HCT116 (cell line): ENCODE data around the gene B4GALT3. TPM values are rescaled to one million over a fixed set of nuclear protein-coding genes. Genes with fewer than 3 reads are reported as not detected.

Source experiments
- ATAC-seq: fragments of 200-7000 bp; cut with Tn5 transposase; 2 replicates; pipeline ENCODE4 v1.9.1; 2020; ENCODE audit warnings: mild to moderate bottlenecking, moderate library complexity
- BruUV-seq: library from RNA; stranded (reverse); fragments of 400-500 nt; replicated peaks from 2 replicates; lab custom pipeline; 2021; lab: Mats Ljungman, UMichigan
- CTCF ChIA-PET: fragments of 300-600 bp; sonication (Branson Sonifier 250); formaldehyde crosslinking; loops from one replicate; lab custom pipeline; 2021; ENCODE audit warnings: antibody characterized with exemption; lab: Charles Lee
- POLR2A ChIA-PET: fragments of 300-600, 350-600 bp; sonication (Branson Sonifier 250); formaldehyde crosslinking; loops from one replicate; lab custom pipeline; 2021; ENCODE audit warnings: antibody characterized with exemption; lab: Charles Lee
- RAD21 ChIA-PET, 2 experiments: fragments of 300-600 bp; sonication (Branson Sonifier 250); formaldehyde crosslinking; loops; one replicate each; lab custom pipeline; 2023; ENCODE audit warnings: low total read pairs in 2 of 2; ENCODE audit not compliant: uncharacterized antibody in 2 of 2, unreplicated experiment in 2 of 2, low non-redundant PET in 1 of 2; lab: Charles Lee
- DNase-seq: peaks from one replicate; pipeline ENCODE4 v3.0.0-alpha.2; 2010; ENCODE audit warnings: low read depth, low spot score
- H2AFZ ChIP-seq: fragments of 200-600 bp; shearing (Covaris generic), sonication (generic); 2 replicates; pipeline ENCODE4 v1.6.1; 2017; ENCODE audit warnings: low read depth, mixed run types, mixed read lengths, antibody characterized with exemption, low read length; ENCODE audit not compliant: poor library complexity, severe bottlenecking
- H3K27ac ChIP-seq: 2 replicates; pipeline ENCODE4 v1.5.1; 2012; ENCODE audit warnings: low read depth, low read length
- H3K27me3 ChIP-seq: fragments of 200-600 bp; sonication (generic); 2 replicates; pipeline ENCODE4 v1.6.1; 2016; ENCODE audit warnings: mixed run types, low read length, mixed read lengths; ENCODE audit not compliant: insufficient read depth
- H3K36me3 ChIP-seq, 2 experiments: fragments of 200-500 bp in 1 of 2; fragments of 200-600 bp in 1 of 2; sonication (Bioruptor generic) in 1 of 2; sonication (generic) in 1 of 2; 2 replicates each; pipeline versions ENCODE4 v1.5.1 to v1.6.1; 2014 to 2016; ENCODE audit warnings: low read length in 2 of 2, inconsistent platforms in 1 of 2, mixed read lengths in 1 of 2, mixed run types in 1 of 2; ENCODE audit not compliant: insufficient read depth in 2 of 2, control insufficient read depth in 1 of 2
- H3K4me1 ChIP-seq, 2 experiments: fragments of 200-600 bp in 1 of 2; sonication (generic) in 1 of 2; 2 replicates each; pipeline versions ENCODE4 v1.5.1 to v1.6.1; 2012 to 2017; ENCODE audit warnings: low read length in 2 of 2, inconsistent platforms in 1 of 2, mild to moderate bottlenecking in 1 of 2, mixed read lengths in 1 of 2, mixed run types in 1 of 2, moderate library complexity in 1 of 2; ENCODE audit not compliant: insufficient read depth in 2 of 2, control insufficient read depth in 1 of 2
- H3K4me2 ChIP-seq: fragments of 200-600 bp; sonication (generic); 2 replicates; pipeline ENCODE4 v1.6.1; 2017; ENCODE audit warnings: mixed run types, low read length, mixed read lengths
- H3K4me3 ChIP-seq, 2 experiments: fragments of 200-600 bp in 1 of 2; sonication (generic) in 1 of 2; replicated peaks in 1 of 2; 2 replicates each; pipeline ENCODE4 v1.5.1; 2011 to 2016; ENCODE audit warnings: low read length in 2 of 2, control low read depth in 1 of 2, low read depth in 1 of 2, mild to moderate bottlenecking in 1 of 2, mixed read lengths in 1 of 2, mixed run types in 1 of 2
- H3K79me2 ChIP-seq: fragments of 200-600 bp; sonication (generic); 2 replicates; pipeline ENCODE4 v1.6.1; 2017; ENCODE audit warnings: mild to moderate bottlenecking, mixed run types, low read length, moderate library complexity, mixed read lengths; ENCODE audit not compliant: insufficient read depth
- H3K9ac ChIP-seq: fragments of 200-600 bp; sonication (generic); 2 replicates; pipeline ENCODE4 v1.6.1; 2016; ENCODE audit warnings: low read length, mixed read lengths
- H3K9me2 ChIP-seq: fragments of 200-600 bp; sonication (generic), shearing (Covaris generic); 2 replicates; pipeline ENCODE4 v1.6.1; 2017; ENCODE audit warnings: mixed run types, mild to moderate bottlenecking, moderate library complexity; ENCODE audit not compliant: insufficient read depth
- H3K9me3 ChIP-seq, 2 experiments: fragments of 200-500 bp in 1 of 2; fragments of 200-600 bp in 1 of 2; sonication (Bioruptor generic) in 1 of 2; sonication (generic) in 1 of 2; 2 replicates each; pipeline ENCODE4 v1.6.1; 2014 to 2017; ENCODE audit warnings: low read length in 2 of 2, mixed read lengths in 2 of 2, inconsistent platforms in 1 of 2, low read depth in 1 of 2, mild to moderate bottlenecking in 1 of 2, mixed run types in 1 of 2, moderate library complexity in 1 of 2; ENCODE audit not compliant: control insufficient read depth in 1 of 2, insufficient read depth in 1 of 2
- H4K20me1 ChIP-seq: fragments of 200-600 bp; sonication (generic), shearing (Covaris generic); 2 replicates; pipeline ENCODE4 v1.6.1; 2017; ENCODE audit warnings: mixed run types, mild to moderate bottlenecking, moderate library complexity; ENCODE audit not compliant: insufficient read depth
- ATF3 ChIP-seq: IDR thresholded peaks from 2 replicates; pipeline ENCODE4 v1.6.1; 2012
- CTCF ChIP-seq, 3 experiments: fragments of 200-600 bp in 1 of 3; sonication (generic) in 1 of 3; IDR thresholded peaks in 2 of 3; conservative IDR thresholded peaks in 1 of 3; 2 replicates each; pipeline ENCODE4 v1.5.1; 2012 to 2017; ENCODE audit warnings: low read depth in 2 of 3, low read length in 2 of 3, antibody characterized with exemption in 1 of 3, borderline replicate concordance in 1 of 3, control low read depth in 1 of 3, mild to moderate bottlenecking in 1 of 3, mixed read lengths in 1 of 3, mixed run types in 1 of 3, moderate library complexity in 1 of 3; ENCODE audit not compliant: insufficient read depth in 1 of 3
- EZH2 ChIP-seq: fragments of 200-600 bp; sonication (generic); IDR thresholded peaks from 2 replicates; pipeline ENCODE4 v1.6.1; 2017; ENCODE audit warnings: antibody characterized with exemption, mixed run types
- JUND ChIP-seq: IDR thresholded peaks from 2 replicates; pipeline ENCODE4 v1.6.1; 2012
- POLR2AphosphoS5 ChIP-seq: IDR thresholded peaks from 2 replicates; pipeline ENCODE4 v1.6.1; 2011; ENCODE audit warnings: mild to moderate bottlenecking, low read depth, low read length, moderate library complexity
- RAD21 ChIP-seq: IDR thresholded peaks from 2 replicates; pipeline ENCODE4 v1.6.1; 2012; ENCODE audit warnings: low read depth, mild to moderate bottlenecking
- REST ChIP-seq: IDR thresholded peaks from 2 replicates; pipeline ENCODE4 v1.6.1; 2012; ENCODE audit warnings: low read depth
- SP1 ChIP-seq: IDR thresholded peaks from 2 replicates; pipeline ENCODE4 v1.6.1; 2012; ENCODE audit warnings: low read depth
- SRF ChIP-seq: IDR thresholded peaks from 2 replicates; pipeline ENCODE4 v1.6.1; 2012; ENCODE audit warnings: low read depth
- TCF7L2 ChIP-seq: IDR thresholded peaks from 2 replicates; pipeline ENCODE4 v1.7.0; 2011; ENCODE audit warnings: borderline replicate concordance, inconsistent platforms; ENCODE audit not compliant: insufficient read depth, insufficient read length; ENCODE audit errors: extremely low read depth
- YY1 ChIP-seq: IDR thresholded peaks from 2 replicates; pipeline ENCODE4 v1.6.1; 2011; ENCODE audit warnings: low read length, low read depth, moderate library complexity, mild to moderate bottlenecking; ENCODE audit not compliant: insufficient replicate concordance; ENCODE audit errors: extremely low read depth
- ZBTB33 ChIP-seq: IDR thresholded peaks from 2 replicates; pipeline ENCODE4 v1.6.1; 2011; ENCODE audit warnings: mild to moderate bottlenecking, low read length, moderate library complexity; ENCODE audit not compliant: insufficient replicate concordance; ENCODE audit errors: extremely low read depth
- ZFX ChIP-seq: fragments of 450-650 bp; IDR thresholded peaks from 2 replicates; pipeline ENCODE4 v1.6.1; 2017
- ZNF274 ChIP-seq: fragments of 200-500 bp; sonication (Bioruptor generic); IDR thresholded peaks from 2 replicates; pipeline ENCODE4 v1.6.1; 2014; ENCODE audit warnings: mild to moderate bottlenecking, low read depth, low read length, inconsistent platforms
- intact Hi-C: fragments of 100-400 bp; cut with micrococcal nuclease; formaldehyde crosslinking; loops from 2 replicates; pipeline ENCODE4 v1.10.0; 2022
- total RNA-seq: library from RNA; stranded (reverse); gene quantifications from one replicate; pipeline ENCODE4 v1.2.1, GENCODE V29; 2021; ENCODE audit not compliant: unreplicated experiment

B4GALT3 gene
- total RNA-seq, 1 experiment from 2014 or later = 53.7 TPM

GRCh38 chr1:161138431-161138830 is 38.9 kb downstream of the B4GALT3 start (continued):
- TF ChIP-seq CTCF (IDR thresholded peaks at IDR 0.05 in 2 of 3, conservative IDR thresholded peaks at IDR 0.05 in 1 of 3; ENCODE audit: borderline replicate concordance in 1 of 3, insufficient read depth in 1 of 3, low read depth in 2 of 3, low read length in 2 of 3) (no peak), SRF (no peak), JUND (no peak), ZNF274 (no peak), REST (no peak), ZFX (no peak), RAD21 (no peak)

- no peak for ATAC-seq
- no peaks in the 10 kb centered on the region for H3K9me2 ChIP-seq
- intact Hi-C loops = loop anchor here (5.0 kb wide), 1 partner anchor 301 kb away; no protein-coding TSS in a partner anchor
- no peak overlapping the region for H3K9ac ChIP-seq
- CTCF ChIA-PET = interaction anchor here (0.9 to 1.4 kb wide), 3 partner anchors 66 to 303 kb away, joined by 3 to 4 read pairs (median 3); no protein-coding TSS in a partner anchor
- no peak overlapping the region for H3K4me2 ChIP-seq
- peaks cover 15% of the 10 kb centered on the region for H3K79me2 ChIP-seq
- H3K4me1 ChIP-seq = peaks cover 7 to 9% of the 10 kb centered on the region in 2 experiments; a peak in 2 of 4 replicates
- H3K27me3 ChIP-seq = no peaks in the 10 kb centered on the region
- H2AFZ ChIP-seq = no peak overlapping the region
- DNase-seq = no peak
- no TSS peak for BruUV-seq
- H4K20me1 ChIP-seq = no peaks in the 10 kb centered on the region
- no peaks in the 10 kb centered on the region for H3K36me3 ChIP-seq
- POLR2A ChIA-PET = no interaction called here
- H3K27ac ChIP-seq = no peak overlapping the region
- H3K4me3 ChIP-seq = no peak overlapping the region
- RAD21 ChIA-PET = no interaction called here
- no peaks in the 10 kb centered on the region for H3K9me3 ChIP-seq
- no peak for TF ChIP-seq TCF7L2
- TF ChIP-seq JUND = no peak
- no peak for TF ChIP-seq ATF3
- no peak for TF ChIP-seq EZH2
- no peak for TF ChIP-seq ZBTB33
- TF ChIP-seq YY1 = no peak
- no peak for TF ChIP-seq SP1
- TF ChIP-seq ZFX = no peak
- no peak for TF ChIP-seq ZNF274
- no peak for TF ChIP-seq SRF
- no peak for TF ChIP-seq POLR2AphosphoS5
These were observed 39.4 kb downstream of the B4GALT3 start for GRCh38 chr1:161137881-161138280.
